AG09309 (cell line): ENCODE data around the gene DLGAP1.

ENCODE experiments used
- DNase-seq: peaks from one replicate; pipeline ENCODE4 v3.0.0-alpha.2; 2010; ENCODE audit warnings: low read depth
- H3K4me3 ChIP-seq: 2 replicates; pipeline ENCODE4 v1.5.1; 2011; ENCODE audit warnings: mild to moderate bottlenecking, low read depth, low read length, moderate library complexity; ENCODE audit not compliant: control insufficient read depth
- TF ChIP-seq, protein P1 (sequence below): IDR thresholded peaks from 2 replicates; pipeline ENCODE4 v1.5.1; 2011; ENCODE audit warnings: mild to moderate bottlenecking, low read depth, low read length, inconsistent platforms; ENCODE audit not compliant: insufficient read depth, control insufficient read depth; ENCODE audit errors: missing control alignments

The DLGAP1 gene

DNA sequence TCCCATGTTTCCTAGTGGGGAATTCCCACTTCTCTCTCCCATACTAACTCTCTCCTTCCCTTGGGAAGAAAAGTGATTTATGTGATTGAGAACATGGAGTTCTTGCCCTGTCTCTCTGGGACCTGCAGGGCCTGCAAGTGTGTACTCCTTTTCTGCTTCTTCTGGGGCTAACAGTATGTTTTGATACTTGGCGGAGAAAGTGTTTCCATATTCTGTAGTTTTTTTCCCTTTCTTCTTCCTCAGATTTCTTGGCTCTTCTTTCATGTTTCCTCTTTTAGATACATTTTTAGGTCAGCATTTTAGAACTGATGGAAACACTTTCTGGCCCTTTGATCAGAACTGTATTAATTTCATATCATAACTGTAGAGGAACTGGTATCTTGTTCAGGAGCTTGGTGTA, 352.2 kb downstream of the DLGAP1 start:
- no peak for DNase-seq
- TF ChIP-seq, protein P1, sequence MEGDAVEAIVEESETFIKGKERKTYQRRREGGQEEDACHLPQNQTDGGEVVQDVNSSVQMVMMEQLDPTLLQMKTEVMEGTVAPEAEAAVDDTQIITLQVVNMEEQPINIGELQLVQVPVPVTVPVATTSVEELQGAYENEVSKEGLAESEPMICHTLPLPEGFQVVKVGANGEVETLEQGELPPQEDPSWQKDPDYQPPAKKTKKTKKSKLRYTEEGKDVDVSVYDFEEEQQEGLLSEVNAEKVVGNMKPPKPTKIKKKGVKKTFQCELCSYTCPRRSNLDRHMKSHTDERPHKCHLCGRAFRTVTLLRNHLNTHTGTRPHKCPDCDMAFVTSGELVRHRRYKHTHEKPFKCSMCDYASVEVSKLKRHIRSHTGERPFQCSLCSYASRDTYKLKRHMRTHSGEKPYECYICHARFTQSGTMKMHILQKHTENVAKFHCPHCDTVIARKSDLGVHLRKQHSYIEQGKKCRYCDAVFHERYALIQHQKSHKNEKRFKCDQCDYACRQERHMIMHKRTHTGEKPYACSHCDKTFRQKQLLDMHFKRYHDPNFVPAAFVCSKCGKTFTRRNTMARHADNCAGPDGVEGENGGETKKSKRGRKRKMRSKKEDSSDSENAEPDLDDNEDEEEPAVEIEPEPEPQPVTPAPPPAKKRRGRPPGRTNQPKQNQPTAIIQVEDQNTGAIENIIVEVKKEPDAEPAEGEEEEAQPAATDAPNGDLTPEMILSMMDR = no peak
- no peak overlapping the region for H3K4me3 ChIP-seq

DNA sequence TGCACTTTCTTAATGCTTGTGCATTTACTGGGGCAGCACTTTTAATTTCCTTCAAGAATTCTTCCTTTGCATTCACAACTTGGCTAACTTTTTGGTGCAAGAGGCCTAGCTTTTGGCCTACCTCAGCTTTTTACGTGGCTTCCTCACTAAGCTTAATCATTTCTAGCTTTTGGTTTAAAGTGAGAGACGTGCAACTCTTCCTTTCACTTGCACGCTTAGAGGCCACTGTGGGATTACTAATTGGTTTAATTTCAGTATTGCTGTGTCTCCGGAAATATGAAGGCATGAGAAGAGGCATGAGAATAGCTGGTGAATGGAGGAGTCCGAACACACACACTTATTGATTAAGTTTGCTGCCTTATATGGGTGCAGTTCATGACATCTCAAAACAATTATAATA, 354.1 kb downstream of the DLGAP1 start:
- H3K4me3 ChIP-seq = no peak overlapping the region
- DNase-seq = no peak
- TF ChIP-seq, protein P1 = no peak

DNA sequence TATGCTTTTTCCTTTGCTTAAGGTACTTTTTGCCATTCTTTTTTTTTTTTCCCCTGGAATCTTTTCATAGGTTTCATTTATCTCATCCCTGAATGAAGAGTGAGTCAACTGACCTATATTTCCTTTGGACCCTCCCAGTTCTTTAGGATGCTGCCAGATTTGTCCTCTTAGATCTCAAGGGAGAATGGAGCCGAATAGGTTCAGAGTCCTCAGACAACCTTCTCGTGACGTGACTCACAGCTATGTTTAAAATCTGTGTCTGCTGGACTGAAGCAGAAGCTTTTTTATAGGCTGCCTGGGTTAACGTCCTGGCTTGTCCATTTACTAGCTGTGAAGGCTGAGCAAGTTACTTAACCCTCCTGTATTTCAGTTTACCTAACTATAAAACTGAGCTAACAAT, 358.6 kb downstream of the DLGAP1 start:
- DNase-seq = no peak
- no peak overlapping the region for H3K4me3 ChIP-seq
- TF ChIP-seq, protein P1 = no peak

DNA sequence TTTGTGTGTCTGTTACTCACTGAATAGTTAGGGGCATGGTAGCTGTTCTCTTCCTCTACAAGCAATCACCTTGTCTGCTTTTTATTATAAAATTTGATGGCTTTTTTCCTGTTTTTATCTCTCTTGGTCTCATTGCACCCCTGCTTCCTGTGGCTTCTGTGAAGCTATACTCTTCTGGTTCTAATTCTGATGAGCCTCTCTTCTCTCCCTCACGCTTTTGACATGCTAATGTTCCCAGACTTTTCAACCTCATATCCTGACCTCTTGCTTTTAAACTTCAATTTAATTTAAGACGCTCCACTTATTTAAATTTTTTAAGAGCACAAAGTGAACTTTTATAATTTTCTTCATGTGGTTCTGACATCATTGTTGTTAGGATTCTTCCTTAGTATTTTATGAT, 361.4 kb downstream of the DLGAP1 start:
- H3K4me3 ChIP-seq = no peak overlapping the region
- no peak for DNase-seq
- TF ChIP-seq, protein P1 = no peak

DNA sequence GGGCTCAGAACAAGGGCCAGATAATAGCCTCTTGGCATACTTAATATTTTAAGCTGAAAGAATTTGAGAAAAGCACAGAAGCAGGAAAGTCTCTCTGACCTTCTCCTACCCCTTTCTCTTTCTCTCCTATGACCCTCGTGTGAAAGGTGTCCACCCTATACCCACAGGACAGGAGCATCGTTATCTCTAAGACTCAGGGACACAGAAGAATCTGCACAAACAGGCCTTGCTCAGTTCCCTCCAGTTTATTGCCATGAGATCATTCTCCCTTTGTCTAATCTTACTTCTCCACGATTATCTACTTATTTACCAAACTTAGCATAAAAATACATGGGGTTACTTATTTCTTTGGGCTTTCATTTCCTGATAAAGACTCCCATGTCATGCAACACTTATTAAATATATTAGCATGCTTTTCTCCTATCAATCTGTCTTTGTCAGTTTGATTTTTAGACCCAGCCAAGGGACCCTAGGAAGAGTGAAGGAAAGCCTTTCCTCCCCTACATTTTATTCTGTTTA, 370.7 kb downstream of the DLGAP1 start:
- TF ChIP-seq, protein P1 = no peak
- no peak for DNase-seq
- H3K4me3 ChIP-seq = no peak overlapping the region

DNA sequence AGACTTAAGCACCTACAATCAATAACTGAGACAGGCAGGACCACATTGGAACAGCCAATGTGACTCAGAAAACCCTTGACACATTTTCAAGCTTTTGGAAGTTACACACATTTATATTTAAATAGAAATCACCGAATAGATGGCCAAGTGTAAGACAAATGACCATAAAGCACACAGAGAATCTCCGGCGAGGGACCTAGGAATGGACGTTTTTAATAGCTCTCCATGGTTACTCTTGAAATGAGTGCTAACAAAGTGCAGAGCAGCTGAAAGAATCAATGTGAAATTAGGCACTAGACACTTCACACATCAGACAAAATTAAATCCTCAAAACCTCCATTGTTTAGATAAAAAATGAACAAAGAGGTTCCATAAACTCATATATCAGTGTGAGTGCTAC, 376.9 kb downstream of the DLGAP1 start:
- DNase-seq = no peak
- TF ChIP-seq, protein P1 = no peak
- no peak overlapping the region for H3K4me3 ChIP-seq

DNA sequence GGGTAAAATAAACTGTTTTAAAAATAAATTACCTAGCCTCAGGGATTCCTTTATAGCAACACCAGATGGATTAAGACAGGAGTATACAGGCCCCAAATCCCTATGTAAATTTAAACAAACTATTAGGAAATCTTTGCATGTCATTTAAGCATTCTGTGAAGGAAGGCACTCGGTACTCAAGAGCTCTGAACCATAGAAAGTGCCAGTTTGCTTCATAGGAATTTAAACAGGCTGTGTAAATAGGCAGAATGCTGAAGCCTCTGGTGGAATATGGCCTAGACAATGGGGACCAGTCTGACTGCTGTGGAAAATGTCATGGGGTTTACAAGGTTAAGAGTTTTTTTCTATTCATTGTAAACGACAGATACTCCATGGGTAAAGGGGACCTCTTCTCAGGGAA, 377.4 kb downstream of the DLGAP1 start:
- no peak overlapping the region for H3K4me3 ChIP-seq
- DNase-seq = no peak
- TF ChIP-seq, protein P1 = no peak
